NCI-H1694 treated with DMSO at 0.1 percent for 48 hours (cell line): ENCODE results near the gene AFMID.
A peak's percentile ranks its signal among the peaks of the same experiment; 100 is the strongest.
"Not testable (repeated sequence)": the region's sequence is repeated elsewhere in the genome, so short reads cannot be mapped to it uniquely, and the experiment has no call there.

Experiments used
- DNase-seq: peaks from one replicate; lab custom pipeline; 2025; lab: John Stamatoyannopoulos, UW

The AFMID gene

GRCh38 chr17:78186692-78187595 is at the start of gene AFMID, which contains the start of gene TK1:
Gene AFMID, plus strand, starts transcription at chr17:78187362. Its CDS starts 9 bp downstream, at chr17:78187371.
Gene TK1, minus strand, starts transcription at chr17:78187052. Its CDS starts 58 bp downstream, at chr17:78186994.
- peak; percentile 97 for DNase-seq

- no peak for DNase-seq
Observed at GRCh38 chr17:78137392-78138203, 49.6 kb upstream of the AFMID start.

GRCh38 chr17:78138204-78139060 is 48.7 kb upstream of the AFMID start:
- DNase-seq = no peak

- DNase-seq = not testable (repeated sequence)
Observed at GRCh38 chr17:78139861-78140168, 47.3 kb upstream of the AFMID start.

GRCh38 chr17:78140169-78141051 is 46.8 kb upstream of the AFMID start:
- DNase-seq = no peak

- DNase-seq = no peak
Observed at GRCh38 chr17:78141437-78142118, 45.6 kb upstream of the AFMID start.

- DNase-seq = no peak
Observed at GRCh38 chr17:78142119-78142861, 44.9 kb upstream of the AFMID start.

GRCh38 chr17:78143214-78144146 is 43.7 kb upstream of the AFMID start:
- no peak for DNase-seq

GRCh38 chr17:78144147-78144719 is 42.9 kb upstream of the AFMID start:
- DNase-seq = no peak

- DNase-seq = no peak
Observed at GRCh38 chr17:78144736-78145641, 42.2 kb upstream of the AFMID start.

- DNase-seq = no peak
Observed at GRCh38 chr17:78146471-78146869, 40.7 kb upstream of the AFMID start.

- DNase-seq = no peak
Observed at GRCh38 chr17:78146881-78147280, 40.3 kb upstream of the AFMID start.

GRCh38 chr17:78147315-78147998 is 39.7 kb upstream of the AFMID start:
- no peak for DNase-seq

GRCh38 chr17:78148286-78149016 is 38.7 kb upstream of the AFMID start:
- DNase-seq = no peak

- no peak for DNase-seq
Observed at GRCh38 chr17:78151514-78152008, 35.6 kb upstream of the AFMID start.
